K562 (cell line): ENCODE results near the gene PRKCE. TPM values are rescaled to one million over a fixed set of nuclear protein-coding genes. Genes with fewer than 3 reads are reported as not detected.

Source experiments
- ATAC-seq: fragments of 200-7000 bp; cut with Tn5 transposase; 3 replicates; pipeline ENCODE4 v1.9.1; 2020; ENCODE audit warnings: moderate library complexity
- BruUV-seq: library from RNA; stranded (reverse); fragments of 400-500 nt; replicated peaks from 2 replicates; lab custom pipeline; 2021; lab: Mats Ljungman, UMichigan
- CTCF ChIA-PET: fragments of 300-600 bp; formaldehyde crosslinking; extraction: SDS; loops from one replicate; lab custom pipeline; 2021; ENCODE audit warnings: low intra/inter-chr PET ratio; lab: Yijun Ruan, JAX
- POLR2A ChIA-PET: fragments of 300-600, 350-650 bp; sonication (Branson Sonifier 250); formaldehyde crosslinking; extraction: SDS; loops from one replicate; lab custom pipeline; 2021; ENCODE audit warnings: antibody characterized with exemption, inconsistent platforms; lab: Yijun Ruan, JAX
- DNase-seq, 4 experiments: peaks; one replicate each; pipeline versions ENCODE4 v3.0.0 to v3.0.0-alpha.2; 2011 to 2018; ENCODE audit warnings: low spot score in 3 of 4, mixed read lengths in 3 of 4; ENCODE audit errors: extremely low read depth in 1 of 4
- FAIRE-seq: peaks from 2 replicates; lab custom pipeline; 2011; peaks lifted over from hg19 to GRCh38; lab: Jason Lieb, UNC
- H2AFZ ChIP-seq: 2 replicates; pipeline ENCODE4 v1.6.0; 2011; ENCODE audit warnings: low read depth, low read length, control low read depth, inconsistent platforms
- H3K27ac ChIP-seq: fragments of 200-600 bp; 3 replicates; pipeline ENCODE4 v1.8.0; 2011; ENCODE audit warnings: low read depth, mild to moderate bottlenecking, control low read depth, inconsistent platforms, low read length, moderate library complexity, mixed read lengths; ENCODE audit errors: extremely low read depth
- H3K27me3 ChIP-seq, 2 experiments: fragments of 300-600 bp in 1 of 2; 2 replicates in 1 of 2; 3 replicates in 1 of 2; pipeline versions ENCODE4 v1.6.0 to v1.8.0; 2011; ENCODE audit warnings: inconsistent platforms in 2 of 2, low read length in 2 of 2, mild to moderate bottlenecking in 1 of 2, mixed read lengths in 1 of 2, moderate library complexity in 1 of 2; ENCODE audit not compliant: control insufficient read depth in 2 of 2, insufficient read depth in 2 of 2
- H3K36me3 ChIP-seq: fragments of 300-600 bp; 3 replicates; pipeline ENCODE4 v1.8.0; 2011; ENCODE audit warnings: mild to moderate bottlenecking, low read length, inconsistent platforms; ENCODE audit not compliant: control insufficient read depth, insufficient read depth
- H3K4me1 ChIP-seq, 2 experiments: fragments of 200-600 bp in 1 of 2; replicated peaks in 1 of 2; 2 replicates in 1 of 2; 3 replicates in 1 of 2; pipeline versions ENCODE4 v1.5.1 to v1.8.0; 2011; ENCODE audit warnings: inconsistent platforms in 2 of 2, low read length in 2 of 2, mild to moderate bottlenecking in 1 of 2, mixed read lengths in 1 of 2, moderate library complexity in 1 of 2; ENCODE audit not compliant: control insufficient read depth in 2 of 2, insufficient read depth in 2 of 2
- H3K4me2 ChIP-seq: 2 replicates; pipeline ENCODE4 v1.6.1; 2011; ENCODE audit warnings: low read length, control low read depth, inconsistent platforms, mixed read lengths; ENCODE audit not compliant: insufficient read depth
- H3K4me3 ChIP-seq: fragments of 200-600 bp; sonication (generic), shearing (Covaris generic); 2 replicates; pipeline ENCODE4 v1.5.1; 2016; ENCODE audit warnings: control low read depth, inconsistent platforms
- H3K79me2 ChIP-seq: fragments of 200-600 bp; 3 replicates; pipeline ENCODE4 v1.8.0; 2011; ENCODE audit warnings: low read length, inconsistent platforms; ENCODE audit not compliant: control insufficient read depth, insufficient read depth
- H3K9ac ChIP-seq, 2 experiments: 2 replicates each; pipeline versions ENCODE4 v1.6.0 to v1.6.1; 2011; ENCODE audit warnings: low read depth in 2 of 2, low read length in 2 of 2, control low read depth in 1 of 2, inconsistent platforms in 1 of 2, mild to moderate bottlenecking in 1 of 2, mixed read lengths in 1 of 2; ENCODE audit not compliant: insufficient read depth in 1 of 2
- H3K9me1 ChIP-seq: one replicate; pipeline ENCODE4 v1.6.0; 2011; ENCODE audit warnings: inconsistent platforms, mild to moderate bottlenecking, low read length, moderate library complexity; ENCODE audit not compliant: control insufficient read depth, insufficient read depth
- H3K9me3 ChIP-seq: replicated peaks from 2 replicates; pipeline ENCODE4 v1.5.1; 2011; ENCODE audit warnings: low read depth, low read length, inconsistent platforms; ENCODE audit not compliant: control insufficient read depth, insufficient read depth
- H4K20me1 ChIP-seq: replicated peaks from 2 replicates; pipeline ENCODE4 v1.6.1; 2011; ENCODE audit warnings: low read length, inconsistent platforms, mixed read lengths; ENCODE audit not compliant: control insufficient read depth, insufficient read depth
- ATF7 ChIP-seq: fragments of 450-650 bp; IDR thresholded peaks from 2 replicates; pipeline ENCODE4 v1.7.1; 2014; ENCODE audit warnings: mild to moderate bottlenecking, moderate library complexity
- CBFA2T2 ChIP-seq: fragments of 450-650 bp; conservative IDR thresholded peaks from 2 replicates; pipeline ENCODE4 v1.6.1; 2017; ENCODE audit warnings: mild to moderate bottlenecking
- CC2D1A ChIP-seq: fragments of 450-650 bp; IDR thresholded peaks from 2 replicates; pipeline ENCODE4 v1.6.1; 2017; ENCODE audit warnings: mild to moderate bottlenecking
- CHAMP1 ChIP-seq: fragments of 450-650 bp; IDR thresholded peaks from 2 replicates; pipeline ENCODE4 v1.6.1; 2016; ENCODE audit warnings: mild to moderate bottlenecking
- CTBP1 ChIP-seq: fragments of 450-650 bp; IDR thresholded peaks from 2 replicates; pipeline ENCODE4 v1.6.1; 2016; ENCODE audit warnings: borderline replicate concordance
- EHMT2 ChIP-seq: fragments of 450-650 bp; IDR thresholded peaks from 2 replicates; pipeline ENCODE4 v1.6.1; 2018; ENCODE audit warnings: antibody characterized with exemption
- JUND ChIP-seq, 2 experiments: IDR thresholded peaks; 2 replicates in 1 of 2; 3 replicates in 1 of 2; pipeline ENCODE4 v1.6.1; 2011; ENCODE audit warnings: borderline replicate concordance in 2 of 2, low read depth in 2 of 2, low read length in 2 of 2, improper control_type of control experiment in 1 of 2, missing biosample characterization in 1 of 2, missing genetic modification characterization in 1 of 2, missing genetic modification reagents in 1 of 2
- MECOM ChIP-seq: fragments of 250-450 bp; sonication (Bioruptor Pico); IDR thresholded peaks from 2 replicates; pipeline ENCODE4 v1.8.0; 2022; ENCODE audit warnings: inconsistent platforms
- MTA2 ChIP-seq: fragments of 450-650 bp; IDR thresholded peaks from 2 replicates; pipeline ENCODE4 v1.6.1; 2016; ENCODE audit warnings: low read depth
- MYBL2 ChIP-seq, 2 experiments: fragments of 450-650 bp in 1 of 2; sonication (generic) in 1 of 2; formaldehyde crosslinking in 1 of 2; IDR thresholded peaks; 2 replicates each; pipeline versions ENCODE4 v1.6.1 to v1.8.1; 2017 to 2022; ENCODE audit warnings: borderline replicate concordance in 1 of 2, inconsistent platforms in 1 of 2, low read depth in 1 of 2, mild to moderate bottlenecking in 1 of 2, missing genetic modification reagents in 1 of 2, moderate library complexity in 1 of 2
- NCOR1 ChIP-seq: fragments of 450-650 bp; IDR thresholded peaks from 2 replicates; pipeline ENCODE4 v1.6.1; 2016; ENCODE audit warnings: mild to moderate bottlenecking, moderate library complexity
- PHF20 ChIP-seq: fragments of 450-650 bp; IDR thresholded peaks from 2 replicates; pipeline ENCODE4 v1.6.1; 2018; ENCODE audit not compliant: partially characterized antibody
- SMAD4 ChIP-seq: fragments of 250-450 bp; sonication (Bioruptor Pico); conservative IDR thresholded peaks from 2 replicates; pipeline ENCODE4 v1.8.0; 2021; ENCODE audit warnings: inconsistent platforms, mild to moderate bottlenecking, moderate library complexity
- SNIP1 ChIP-seq: fragments of 450-650 bp; IDR thresholded peaks from 2 replicates; pipeline ENCODE4 v1.7.1; 2017; ENCODE audit warnings: low read depth, mild to moderate bottlenecking
- TCF3 ChIP-seq: sonication (generic); formaldehyde crosslinking; IDR thresholded peaks from 2 replicates; pipeline ENCODE4 v1.4.0; 2020; ENCODE audit warnings: mild to moderate bottlenecking, missing genetic modification reagents
- ZNF263 ChIP-seq: sonication (generic); formaldehyde crosslinking; IDR thresholded peaks from 2 replicates; pipeline ENCODE4 v1.8.0; 2022; ENCODE audit warnings: mild to moderate bottlenecking, missing genetic modification reagents, borderline replicate concordance
- ZNF77 ChIP-seq: fragments of 250-450 bp; sonication (Bioruptor Pico); IDR thresholded peaks from 2 replicates; pipeline ENCODE4 v1.5.0; 2020
- WGBS: fragments of 100-300 bp; shearing (Covaris generic); methylation state at CpG from one replicate; pipeline ENCODE4 v1.1.6; 2016; ENCODE audit warnings: low coverage, mixed read lengths; ENCODE audit not compliant: insufficient coverage; ENCODE audit errors: missing lambda C conversion rate; 5-methylcytosine and 5-hydroxymethylcytosine counted together
- in situ Hi-C: fragments of 300-500 bp; cut with MboI; formaldehyde crosslinking; loops from 4 replicates; pipeline ENCODE4 v1.15.0; 2018; ENCODE audit warnings: inconsistent platforms, mixed read lengths
- intact Hi-C: fragments of 100-400 bp; cut with micrococcal nuclease; formaldehyde crosslinking; loops from 2 replicates; pipeline ENCODE4 v1.14.2; 2022
- polyA plus RNA-seq, 8 experiments: library from polyadenylated mRNA; depleted of rRNA in 4 of 8; stranded (reverse) in 5 of 8; unstranded in 3 of 8; fragments of >200 nt; fragmentation: Nextera tagmentation in 2 of 8; fragmentation: Illumina TruSeq in 1 of 8; extraction: Ambion mirVana in 2 of 8; extraction: Trizol in 1 of 8; gene quantifications; 2 replicates each; pipeline versions ENCODE4 v1.2.1 to v1.2.3, GENCODE V29; 2011 to 2014; ENCODE audit warnings: inconsistent platforms in 1 of 8, missing spikeins in 1 of 8
- total RNA-seq, 7 experiments: library from RNA; depleted of rRNA in 6 of 7; stranded (reverse); fragments of >200 nt in 6 of 7; fragmentation: Illumina TruSeq in 2 of 7; extraction: Trizol in 2 of 7; gene quantifications; 2 replicates each; pipeline versions ENCODE4 v1.2.1 to v1.2.3, GENCODE V29; 2011 to 2021; ENCODE audit warnings: low replicate concordance in 1 of 7

PRKCE gene
- total and polyA plus RNA-seq, 9 of the 15 experiments (the other 6 are each of a cell fraction or from before 2014, with no cell fraction given): 0.06 to 1.0 (median 0.22) TPM; not detected in 1

GRCh38 chr2:46202453-46202852 lies 551.0 kb downstream of the PRKCE start:
- intact Hi-C loops: no loop called here
- H3K4me2 ChIP-seq: no peak overlapping the region; the same call in 1 of the 2 replicates
- DNase-seq: peak in 1 of 4 experiments; percentile 52
- peak; percentile 64 for FAIRE-seq
- no peaks in the 10 kb centered on the region for H3K27me3 ChIP-seq
- H3K4me1 ChIP-seq: peaks cover 4 to 20% of the 10 kb centered on the region in 2 experiments; a peak in 4 of 5 replicates
- H3K9ac ChIP-seq: no peak overlapping the region
- H3K79me2 ChIP-seq: no peaks in the 10 kb centered on the region
- CTCF ChIA-PET: no interaction called here
- in situ Hi-C loops: no loop called here
- no TSS peak for BruUV-seq
- H3K36me3 ChIP-seq: no peaks in the 10 kb centered on the region
- no peaks in the 10 kb centered on the region for H3K9me3 ChIP-seq
- peak; percentile 59; the same call in 2 of the 3 replicates for ATAC-seq
- peak overlapping the region; percentile 23; the same call in 1 of the 3 replicates for H3K27ac ChIP-seq
- no peaks in the 10 kb centered on the region for H3K9me1 ChIP-seq
- H2AFZ ChIP-seq: peak overlapping the region; percentile 70
- no peaks in the 10 kb centered on the region for H4K20me1 ChIP-seq
- 0% methylated on average over 1 of the region's 1 CpG for WGBS
- POLR2A ChIA-PET: interaction anchor here (0.6 to 1.1 kb wide), 5 partner anchors 9 to 424 kb away, joined by 3 to 4 read pairs (median 3); no protein-coding TSS in a partner anchor
- no peak overlapping the region for H3K4me3 ChIP-seq
- TF ChIP-seq MTA2 (peak; percentile 66), MYBL2 (IDR thresholded peaks at IDR 0.05; ENCODE audit: low read depth) (no peak), MYBL2 (CRISPR knock-in tag; IDR thresholded peaks at IDR 0.05; ENCODE audit: borderline replicate concordance) (no peak), CHAMP1 (no peak), SNIP1 (no peak), NCOR1 (peak; percentile 43), PHF20 (no peak), CTBP1 (peak; percentile 65), SMAD4 (CRISPR knock-in tag) (no peak), ZNF263 (peak; percentile 46; the same call in 1 of the 2 replicates), ZNF77 (no peak), TCF3 (CRISPR knock-in tag) (peak; percentile 80), JUND (IDR thresholded peaks at IDR 0.05; ENCODE audit: borderline replicate concordance, low read depth, low read length) (peak; percentile 26; the same call in 1 of the 2 replicates), JUND (tag; IDR thresholded peaks at IDR 0.05; ENCODE audit: borderline replicate concordance, low read depth, low read length) (no peak), EHMT2 (peak; percentile 49; the same call in 1 of the 2 replicates), CBFA2T2 (no peak; the same call in 1 of the 2 replicates), MECOM (CRISPR knock-in tag) (peak; percentile 55; the same call in 1 of the 2 replicates), CC2D1A (peak; percentile 57; the same call in 1 of the 2 replicates), ATF7 (peak; percentile 10; the same call in 1 of the 2 replicates)
